CD4-positive, alpha-beta T cell (primary cell): ENCODE data around the gene RBM5. TPM values are rescaled to one million over a fixed set of nuclear protein-coding genes. Genes with fewer than 3 reads are reported as not detected.
A peak's percentile ranks its signal among the peaks of the same experiment; 100 is the strongest.

Source experiments
- ATAC-seq: fragments of 200-7000 bp; cut with Tn5 transposase; one replicate; pipeline ENCODE4 v1.10.0; 2022; ENCODE audit warnings: mild to moderate bottlenecking; ENCODE audit not compliant: poor library complexity
- CTCF ChIA-PET: fragments of 350-600 bp; sonication (Branson Sonifier 250); formaldehyde crosslinking; loops from one replicate; lab custom pipeline; 2021; ENCODE audit warnings: antibody characterized with exemption, inconsistent platforms; lab: Charles Lee
- POLR2A ChIA-PET: fragments of 350-600 bp; sonication (Branson Sonifier 250); formaldehyde crosslinking; loops from one replicate; lab custom pipeline; 2021; ENCODE audit warnings: antibody characterized with exemption, inconsistent platforms; lab: Charles Lee
- DNase-seq, 14 experiments: peaks; one replicate each; pipeline ENCODE4 v3.0.0-alpha.2; 2013 to 2020; ENCODE audit warnings: mixed read lengths in 2 of 14
- H3K27ac ChIP-seq, 2 donors: one replicate each; pipeline versions ENCODE4 v1.5.1 to v1.7.0; 2013; ENCODE audit warnings: low read length in 2 of 2, low read depth in 1 of 2, mild to moderate bottlenecking in 1 of 2
- H3K27me3 ChIP-seq, 2 experiments: 1 replicate in 1 of 2; 2 replicates in 1 of 2; pipeline versions ENCODE4 v1.6.1 to v1.7.0; 2013; ENCODE audit warnings: low read length in 2 of 2, control low read depth in 1 of 2, mild to moderate bottlenecking in 1 of 2, moderate library complexity in 1 of 2; ENCODE audit not compliant: insufficient read depth in 2 of 2, control insufficient read depth in 1 of 2
- H3K36me3 ChIP-seq: one replicate; pipeline ENCODE4 v1.6.1; 2013; ENCODE audit warnings: low read length, control low read depth; ENCODE audit not compliant: insufficient read depth
- H3K4me1 ChIP-seq: one replicate; pipeline ENCODE4 v1.6.1; 2013; ENCODE audit warnings: low read length, control low read depth; ENCODE audit not compliant: insufficient read depth
- H3K4me3 ChIP-seq: one replicate; pipeline ENCODE4 v1.5.1; 2013; ENCODE audit warnings: mild to moderate bottlenecking, low read length, moderate library complexity
- H3K9me3 ChIP-seq, 2 experiments: 1 replicate in 1 of 2; 2 replicates in 1 of 2; pipeline versions ENCODE4 v1.6.1 to v1.7.0; 2013; ENCODE audit warnings: low read length in 2 of 2, mild to moderate bottlenecking in 2 of 2, control low read depth in 1 of 2, moderate library complexity in 1 of 2; ENCODE audit not compliant: control insufficient read depth in 1 of 2, insufficient read depth in 1 of 2
- H3K27ac Mint-ChIP-seq: one replicate; pipeline ENCODE4 v1.8.0; 2020; ENCODE audit warnings: mixed read lengths
- H3K27me3 Mint-ChIP-seq: one replicate; pipeline ENCODE4 v1.8.0; 2021; ENCODE audit warnings: mixed read lengths
- H3K36me3 Mint-ChIP-seq: one replicate; pipeline ENCODE4 v1.8.0; 2021; ENCODE audit warnings: low read depth, mixed read lengths
- H3K4me1 Mint-ChIP-seq: one replicate; pipeline ENCODE4 v1.8.0; 2021; ENCODE audit warnings: low read depth, mixed read lengths
- H3K4me3 Mint-ChIP-seq: one replicate; pipeline ENCODE4 v1.8.0; 2020; ENCODE audit warnings: mild to moderate bottlenecking, mixed read lengths
- H3K9me3 Mint-ChIP-seq: one replicate; pipeline ENCODE4 v1.8.0; 2020; ENCODE audit warnings: mixed read lengths
- CTCF ChIP-seq: fragments of 200-600 bp; IDR thresholded peaks from one replicate; pipeline ENCODE4 v1.8.0; 2022; ENCODE audit warnings: antibody characterized with exemption, mild to moderate bottlenecking
- intact Hi-C, 2 experiments: fragments of 100-400 bp; cut with DNase I in 1 of 2; cut with micrococcal nuclease in 1 of 2; formaldehyde crosslinking; loops; one replicate each; pipeline versions ENCODE4 v1.15.1 to v1.9.0; 2023 to 2025; cut with DNase I, micrococcal nuclease
- total RNA-seq, 174 experiments: library from RNA in 2 of 174; stranded (reverse) in 2 of 174; gene quantifications; one replicate each; pipeline ENCODE4 v1.2.3 and lab custom pipeline; 2021 to 2026

Gene RBM5
- total RNA-seq, 2 experiments from 2014 or later: 324 to 330 TPM

- no peak overlapping the region for H3K4me3 Mint-ChIP-seq
These were observed 37.8 kb downstream of the RBM5 start for GRCh38 chr3:50126287-50127211.

GRCh38 chr3:50127251-50127691, 38.6 kb downstream of the RBM5 start:
- POLR2A ChIA-PET: no interaction called here
- no peaks in the 10 kb centered on the region for H3K27me3 Mint-ChIP-seq
- intact Hi-C loops: no loop called here
- Histone ChIP-seq H3K4me3 (no peak overlapping the region), H3K27me3 (no peaks in the 10 kb centered on the region), H3K4me1 (no peaks in the 10 kb centered on the region), H3K27ac (no peak overlapping the region), H3K9me3 (no peaks in the 10 kb centered on the region), H3K36me3 (no peaks in the 10 kb centered on the region)
- ATAC-seq: no peak
- no peaks in the 10 kb centered on the region for H3K9me3 Mint-ChIP-seq
- TF ChIP-seq CTCF: no peak
- no peak for DNase-seq
- CTCF ChIA-PET: no interaction called here
- no peak overlapping the region for H3K4me3 Mint-ChIP-seq
- H3K27ac Mint-ChIP-seq: no peak overlapping the region
- no peaks in the 10 kb centered on the region for H3K4me1 Mint-ChIP-seq
- no peaks in the 10 kb centered on the region for H3K36me3 Mint-ChIP-seq

More at GRCh38 chr3:50126287-50127211, 37.8 kb downstream of the RBM5 start:
- Histone ChIP-seq H3K9me3 (no peaks in the 10 kb centered on the region), H3K4me1 (peaks cover 3% of the 10 kb centered on the region), H3K27ac (no peak overlapping the region), H3K4me3 (no peak overlapping the region), H3K36me3 (no peaks in the 10 kb centered on the region), H3K27me3 (no peaks in the 10 kb centered on the region)
- no peak for TF ChIP-seq CTCF
- POLR2A ChIA-PET: no interaction called here
- CTCF ChIA-PET: no interaction called here
- Mint-ChIP-seq H3K36me3 (peaks cover 3% of the 10 kb centered on the region), H3K27me3 (no peaks in the 10 kb centered on the region), H3K9me3 (no peaks in the 10 kb centered on the region), H3K4me1 (peaks cover 1% of the 10 kb centered on the region), H3K27ac (no peak overlapping the region)
- DNase-seq: peak in 1 of 14 experiments; percentile 22
- ATAC-seq: no peak
- intact Hi-C loops: no loop called here

GRCh38 chr3:50128001-50128400, 39.3 kb downstream of the RBM5 start:
- no peaks in the 10 kb centered on the region for H3K36me3 ChIP-seq
- no peaks in the 10 kb centered on the region for H3K27me3 ChIP-seq
- DNase-seq (peak in 1 of 14 experiments; percentile 16), ATAC-seq (no peak)
- CTCF ChIA-PET: no interaction called here
- no peaks in the 10 kb centered on the region for H3K9me3 ChIP-seq
- no peak overlapping the region for H3K4me3 Mint-ChIP-seq
- no peak overlapping the region for H3K27ac ChIP-seq
- intact Hi-C loops: no loop called here
- TF ChIP-seq CTCF: no peak
- H3K27ac Mint-ChIP-seq: no peak overlapping the region
- H3K4me1 ChIP-seq: no peaks in the 10 kb centered on the region
- H3K4me3 ChIP-seq: no peak overlapping the region
- no peaks in the 10 kb centered on the region for H3K4me1 Mint-ChIP-seq
- POLR2A ChIA-PET: no interaction called here
- no peaks in the 10 kb centered on the region for H3K9me3 Mint-ChIP-seq
- no peaks in the 10 kb centered on the region for H3K36me3 Mint-ChIP-seq
- H3K27me3 Mint-ChIP-seq: no peaks in the 10 kb centered on the region
